IMR-90 (cell line): Measurements from ENCODE around the gene FOCAD. TPM values are rescaled to one million over a fixed set of nuclear protein-coding genes. Genes with fewer than 3 reads are reported as not detected.
A peak's percentile ranks its signal among the peaks of the same experiment; 100 is the strongest.

Source experiments
- ATAC-seq: fragments of 200-7000 bp; cut with Tn5 transposase; 2 replicates; pipeline ENCODE4 v1.9.1; 2020; ENCODE audit warnings: low read depth, mild to moderate bottlenecking, moderate library complexity
- BruUV-seq: library from RNA; stranded (reverse); fragments of 400-500 nt; replicated peaks from 2 replicates; lab custom pipeline; 2021; lab: Mats Ljungman, UMichigan
- CTCF ChIA-PET: fragments of 300-600 bp; formaldehyde crosslinking; extraction: SDS; loops from one replicate; lab custom pipeline; 2021; ENCODE audit warnings: antibody characterized with exemption; lab: Yijun Ruan, JAX
- POLR2A ChIA-PET: fragments of 300-600 bp; sonication (Branson Sonifier 250); formaldehyde crosslinking; loops from one replicate; lab custom pipeline; 2022; ENCODE audit warnings: antibody characterized with exemption; ENCODE audit not compliant: unreplicated experiment; lab: Charles Lee
- DNase-seq: peaks from one replicate; pipeline ENCODE4 v3.0.0; 2013
- H2AFZ ChIP-seq: replicated peaks from 2 replicates; pipeline ENCODE3; 2013; ENCODE audit warnings: low read length, mild to moderate bottlenecking; ENCODE audit not compliant: poor library complexity
- H2AK5ac ChIP-seq: 2 replicates; pipeline ENCODE4 v1.6.1; 2013; ENCODE audit warnings: low read depth, low read length, inconsistent platforms
- H2AK9ac ChIP-seq: replicated peaks from 2 replicates; pipeline ENCODE3; 2013; ENCODE audit warnings: mild to moderate bottlenecking, low read depth, low read length, moderate library complexity; ENCODE audit not compliant: poor library complexity
- H2BK120ac ChIP-seq: 2 replicates; pipeline ENCODE4 v1.6.1; 2013; ENCODE audit warnings: low read depth, low read length, inconsistent platforms
- H2BK15ac ChIP-seq: 3 replicates; pipeline ENCODE4 v1.6.1; 2013; ENCODE audit warnings: low read depth, low read length, inconsistent platforms
- H2BK20ac ChIP-seq: 2 replicates; pipeline ENCODE4 v1.6.1; 2013; ENCODE audit warnings: low read depth, mild to moderate bottlenecking, inconsistent platforms, low read length, moderate library complexity
- H2BK5ac ChIP-seq: 2 replicates; pipeline ENCODE4 v1.6.1; 2013; ENCODE audit warnings: mild to moderate bottlenecking, low read depth, low read length, inconsistent platforms; ENCODE audit not compliant: poor library complexity, severe bottlenecking
- H3K14ac ChIP-seq: replicated peaks from 2 replicates; pipeline ENCODE4 v1.6.1; 2013; ENCODE audit warnings: low read depth, low read length, inconsistent platforms
- H3K18ac ChIP-seq: 2 replicates; pipeline ENCODE4 v1.6.1; 2013; ENCODE audit warnings: low read depth, low read length, control low read depth
- H3K23ac ChIP-seq: 2 replicates; pipeline ENCODE4 v1.6.1; 2013; ENCODE audit warnings: low read depth, low read length, inconsistent platforms
- H3K27ac ChIP-seq: 2 replicates; pipeline ENCODE4 v1.5.1; 2013; ENCODE audit warnings: mild to moderate bottlenecking, control low read depth, low read length; ENCODE audit not compliant: insufficient read depth
- H3K27me3 ChIP-seq: 2 replicates; pipeline ENCODE4 v1.6.1; 2013; ENCODE audit warnings: low read length; ENCODE audit not compliant: control insufficient read depth, insufficient read depth
- H3K36me3 ChIP-seq: 2 replicates; pipeline ENCODE4 v1.6.1; 2013; ENCODE audit warnings: low read length, mixed read lengths; ENCODE audit not compliant: control insufficient read depth, insufficient read depth
- H3K4ac ChIP-seq: 2 replicates; pipeline ENCODE4 v1.6.1; 2013; ENCODE audit warnings: low read depth, low read length, inconsistent platforms
- H3K4me1 ChIP-seq: 2 replicates; pipeline ENCODE4 v1.6.1; 2013; ENCODE audit warnings: low read length, mixed read lengths; ENCODE audit not compliant: control insufficient read depth, insufficient read depth
- H3K4me2 ChIP-seq: 2 replicates; pipeline ENCODE4 v1.6.1; 2013; ENCODE audit warnings: low read depth, mild to moderate bottlenecking, control low read depth, low read length, moderate library complexity
- H3K4me3 ChIP-seq: 2 replicates; pipeline ENCODE4 v1.5.1; 2013; ENCODE audit warnings: low read depth, mild to moderate bottlenecking, control low read depth, low read length, moderate library complexity; ENCODE audit not compliant: insufficient read depth
- H3K56ac ChIP-seq: 2 replicates; pipeline ENCODE4 v1.6.1; 2013; ENCODE audit warnings: low read length, inconsistent platforms; ENCODE audit not compliant: insufficient read depth; ENCODE audit errors: extremely low read depth
- H3K79me1 ChIP-seq, 2 experiments: 2 replicates each; pipeline ENCODE4 v1.6.1; 2013; ENCODE audit warnings: low read length in 2 of 2, inconsistent platforms in 1 of 2, low read depth in 1 of 2
- H3K9ac ChIP-seq: 2 replicates; pipeline ENCODE4 v1.6.1; 2013; ENCODE audit warnings: low read depth, low read length, control low read depth
- H3K9me1 ChIP-seq: 2 replicates; pipeline ENCODE4 v1.6.1; 2013; ENCODE audit warnings: low read length, inconsistent platforms; ENCODE audit not compliant: insufficient read depth
- H3K9me3 ChIP-seq: 2 replicates; pipeline ENCODE4 v1.6.1; 2013; ENCODE audit warnings: low read length; ENCODE audit not compliant: control insufficient read depth, insufficient read depth
- H4K20me1 ChIP-seq: 2 replicates; pipeline ENCODE4 v1.6.1; 2013; ENCODE audit warnings: low read length, inconsistent platforms; ENCODE audit not compliant: insufficient read depth
- H4K5ac ChIP-seq: 2 replicates; pipeline ENCODE4 v1.6.1; 2013; ENCODE audit warnings: mild to moderate bottlenecking, low read depth, low read length, control low read depth
- H4K8ac ChIP-seq, 2 experiments: 2 replicates each; pipeline ENCODE4 v1.6.1; 2013; ENCODE audit warnings: low read depth in 2 of 2, low read length in 2 of 2, control low read depth in 1 of 2, inconsistent platforms in 1 of 2
- H4K91ac ChIP-seq: 2 replicates; pipeline ENCODE4 v1.6.1; 2013; ENCODE audit warnings: low read depth, low read length, inconsistent platforms; ENCODE audit not compliant: insufficient read depth
- CEBPB ChIP-seq: IDR thresholded peaks from 2 replicates; pipeline ENCODE4 v1.6.1; 2012; ENCODE audit warnings: low read depth, low read length, improper control_type of control experiment
- CHD1 ChIP-seq: IDR thresholded peaks from 2 replicates; pipeline ENCODE4 v1.6.1; 2012; ENCODE audit warnings: low read depth, low read length, improper control_type of control experiment
- FOS ChIP-seq: fragments of 150-350 bp; IDR thresholded peaks from 2 replicates; pipeline ENCODE4 v1.6.1; 2016; ENCODE audit warnings: low read depth, low read length
- POLR2A ChIP-seq: IDR thresholded peaks from 2 replicates; pipeline ENCODE4 v1.6.1; 2012; ENCODE audit warnings: mild to moderate bottlenecking, low read depth, low read length
- WGBS, 2 experiments: methylation state at CpG; one replicate each; pipeline versions ENCODE4 v1.1.5 to v1.1.7; 2013; ENCODE audit warnings: missing lambda C conversion rate in 2 of 2; ENCODE audit not compliant: insufficient read length in 1 of 2; ENCODE audit errors: extremely low coverage in 2 of 2; 5-methylcytosine and 5-hydroxymethylcytosine counted together
- dilution Hi-C: fragments of 300-500 bp; cut with HindIII; formaldehyde crosslinking; loops from one replicate; pipeline ENCODE4 v1.14.3; 2018; ENCODE audit warnings: low sequenced_read_pairs; ENCODE audit not compliant: unreplicated experiment
- in situ Hi-C: fragments of 300-500 bp; cut with MboI; formaldehyde crosslinking; loops from 3 replicates; pipeline ENCODE4 v1.14.3; 2019; ENCODE audit warnings: low sequenced_read_pairs, inconsistent platforms, mixed read lengths
- intact Hi-C: fragments of 100-400 bp; cut with micrococcal nuclease; formaldehyde crosslinking; loops from 2 replicates; pipeline ENCODE4 v1.10.0; 2022
- polyA plus RNA-seq, 3 experiments: library from polyadenylated mRNA; depleted of rRNA; stranded (reverse); fragments of >200 nt; gene quantifications; 2 replicates each; pipeline ENCODE4 v1.2.3, GENCODE V29; 2012; ENCODE audit warnings: low replicate concordance in 1 of 3
- total RNA-seq: library from RNA; depleted of rRNA; stranded (reverse); fragments of >200 nt; gene quantifications from 2 replicates; pipeline ENCODE4 v1.2.3, GENCODE V29; 2012
- TF ChIP-seq, protein P1 (sequence below): conservative IDR thresholded peaks from 2 replicates; pipeline ENCODE4 v1.5.1; 2012; ENCODE audit warnings: mild to moderate bottlenecking, low read depth, low read length, improper control_type of control experiment

Gene FOCAD
- total and polyA plus RNA-seq, 2 of the 4 experiments (the other 2 are of a cell fraction): 28.8 to 91.2 TPM

DNA sequence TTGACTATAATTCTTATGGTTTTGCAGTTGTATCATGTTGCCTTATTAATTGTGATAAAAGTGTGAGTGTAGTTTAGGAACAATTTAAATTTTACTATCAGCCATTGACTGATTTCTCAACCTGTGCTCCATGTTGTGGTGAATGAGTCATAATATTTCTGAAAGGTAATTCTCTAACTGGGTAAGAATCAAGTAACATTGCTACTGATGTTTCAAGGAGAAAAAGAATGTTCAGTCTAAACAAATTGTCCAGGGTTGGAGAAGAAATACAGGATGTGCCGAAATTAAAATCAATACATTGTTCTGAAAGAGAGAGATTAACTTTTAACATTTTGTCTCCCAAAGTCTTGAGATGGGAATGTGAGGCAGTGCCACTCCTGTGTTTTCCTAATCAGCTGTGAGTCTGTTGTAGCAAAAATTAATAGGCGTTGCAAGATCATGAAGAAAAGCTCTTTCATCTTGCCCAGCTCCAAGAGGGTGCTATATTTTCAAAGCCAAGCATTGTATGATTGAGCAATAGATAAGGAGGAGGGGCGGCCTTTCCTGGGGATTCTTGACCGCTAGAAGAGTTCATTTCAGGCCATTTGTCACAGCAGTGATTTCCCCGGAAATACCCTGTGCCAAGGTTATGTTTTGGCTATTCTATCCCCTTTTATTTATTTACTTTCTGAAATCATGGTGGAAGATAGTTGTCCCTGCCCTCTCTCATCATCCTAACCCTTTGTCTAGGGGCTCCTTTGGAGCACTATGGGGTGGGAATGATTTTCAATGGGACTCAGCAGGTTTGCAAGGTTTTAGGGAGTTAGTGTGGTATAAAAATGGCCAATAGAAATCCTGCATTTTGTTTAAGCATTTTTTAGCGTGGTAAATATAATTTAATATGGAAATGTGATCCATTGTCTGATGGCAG, 151.6 kb downstream of the FOCAD start:
- in situ Hi-C loops: no loop called here
- Histone ChIP-seq H3K14ac (no peak overlapping the region), H3K9me1 (no peaks in the 10 kb centered on the region; the same call in 1 of the 2 replicates), H3K56ac (no peak overlapping the region), H4K91ac (no peak overlapping the region), H3K23ac (no peak overlapping the region), H2AFZ (no peak overlapping the region), H2BK5ac (peak overlapping the region; percentile 84), H4K8ac (no peak overlapping the region), H3K27ac (no peak overlapping the region), H2BK120ac (peak overlapping the region; percentile 46; the same call in 1 of the 2 replicates), H2AK9ac (no peak overlapping the region), H2BK15ac (no peak overlapping the region), H3K36me3 (peaks cover 1% of the 10 kb centered on the region; the same call in 1 of the 2 replicates), H3K18ac (peak overlapping the region; percentile 60; the same call in 1 of the 2 replicates), H3K79me1 (peaks cover 2 to 10% of the 10 kb centered on the region in 2 experiments; a peak in 2 of 4 replicates), H3K27me3 (no peaks in the 10 kb centered on the region), H3K4me2 (peak overlapping the region; percentile 64), H4K5ac (no peak overlapping the region), H3K4me1 (peaks cover 2% of the 10 kb centered on the region; the same call in 1 of the 2 replicates), H2AK5ac (no peak overlapping the region), H3K9ac (no peak overlapping the region), H3K9me3 (no peaks in the 10 kb centered on the region), H3K4me3 (no peak overlapping the region; the same call in 1 of the 2 replicates), H2BK20ac (peak overlapping the region; percentile 50; the same call in 1 of the 2 replicates), H4K20me1 (no peaks in the 10 kb centered on the region), H3K4ac (no peak overlapping the region)
- TF ChIP-seq POLR2A: no peak
- peak; percentile 84 for TF ChIP-seq CEBPB
- TF ChIP-seq, protein P1, sequence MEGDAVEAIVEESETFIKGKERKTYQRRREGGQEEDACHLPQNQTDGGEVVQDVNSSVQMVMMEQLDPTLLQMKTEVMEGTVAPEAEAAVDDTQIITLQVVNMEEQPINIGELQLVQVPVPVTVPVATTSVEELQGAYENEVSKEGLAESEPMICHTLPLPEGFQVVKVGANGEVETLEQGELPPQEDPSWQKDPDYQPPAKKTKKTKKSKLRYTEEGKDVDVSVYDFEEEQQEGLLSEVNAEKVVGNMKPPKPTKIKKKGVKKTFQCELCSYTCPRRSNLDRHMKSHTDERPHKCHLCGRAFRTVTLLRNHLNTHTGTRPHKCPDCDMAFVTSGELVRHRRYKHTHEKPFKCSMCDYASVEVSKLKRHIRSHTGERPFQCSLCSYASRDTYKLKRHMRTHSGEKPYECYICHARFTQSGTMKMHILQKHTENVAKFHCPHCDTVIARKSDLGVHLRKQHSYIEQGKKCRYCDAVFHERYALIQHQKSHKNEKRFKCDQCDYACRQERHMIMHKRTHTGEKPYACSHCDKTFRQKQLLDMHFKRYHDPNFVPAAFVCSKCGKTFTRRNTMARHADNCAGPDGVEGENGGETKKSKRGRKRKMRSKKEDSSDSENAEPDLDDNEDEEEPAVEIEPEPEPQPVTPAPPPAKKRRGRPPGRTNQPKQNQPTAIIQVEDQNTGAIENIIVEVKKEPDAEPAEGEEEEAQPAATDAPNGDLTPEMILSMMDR: no peak
- TF ChIP-seq FOS: peak; percentile 47; the same call in 1 of the 2 replicates
- TF ChIP-seq CHD1: no peak
- ChIA-PET CTCF (no interaction called here), POLR2A (no interaction called here)
- intact Hi-C loops: no loop called here
- DNase-seq (peak; percentile 59), ATAC-seq (peak; percentile 56)
- dilution Hi-C loops: no loop called here
- 86% methylated on average over 1 of the region's 6 CpGs; no CpG with 5 or more reads in 1 of the 2 experiments for WGBS, 2 experiments
- BruUV-seq: no TSS peak
